Panc1 (cell line): Measurements from ENCODE around the gene CCDC154.

Experiments used
- CTCF ChIP-seq: fragments of 450-650 bp; IDR thresholded peaks from 2 replicates; pipeline ENCODE4 v1.5.1; 2017; ENCODE audit warnings: mild to moderate bottlenecking
- POLR2AphosphoS5 ChIP-seq: IDR thresholded peaks from 2 replicates; pipeline ENCODE4 v1.6.1; 2012; ENCODE audit warnings: mild to moderate bottlenecking, low read depth, low read length, moderate library complexity
- SIN3A ChIP-seq: IDR thresholded peaks from 2 replicates; pipeline ENCODE4 v1.6.1; 2012; ENCODE audit warnings: low read depth, mild to moderate bottlenecking, low read length, moderate library complexity, borderline replicate concordance; ENCODE audit not compliant: insufficient read depth
- TCF7L2 ChIP-seq: IDR thresholded peaks from 2 replicates; pipeline ENCODE4 v1.6.1; 2011; ENCODE audit warnings: mild to moderate bottlenecking, low read depth, low read length, inconsistent platforms

GRCh38 chr16:1428511-1428910, 15.8 kb downstream of the CCDC154 start:
- TF ChIP-seq CTCF (no peak; the same call in 1 of the 2 replicates), POLR2AphosphoS5 (no peak), SIN3A (no peak), TCF7L2 (no peak)
